SH-SY5Y (cell line): ENCODE measurements around the gene RBM33.

ENCODE experiments used
- GATA2 ChIP-seq: IDR thresholded peaks from 2 replicates; pipeline ENCODE4 v1.6.1; 2011; ENCODE audit warnings: mild to moderate bottlenecking, low read depth, low read length
- GATA3 ChIP-seq: IDR thresholded peaks from 2 replicates; pipeline ENCODE4 v1.6.1; 2011; ENCODE audit warnings: low read depth, mild to moderate bottlenecking, low read length, moderate library complexity

DNA sequence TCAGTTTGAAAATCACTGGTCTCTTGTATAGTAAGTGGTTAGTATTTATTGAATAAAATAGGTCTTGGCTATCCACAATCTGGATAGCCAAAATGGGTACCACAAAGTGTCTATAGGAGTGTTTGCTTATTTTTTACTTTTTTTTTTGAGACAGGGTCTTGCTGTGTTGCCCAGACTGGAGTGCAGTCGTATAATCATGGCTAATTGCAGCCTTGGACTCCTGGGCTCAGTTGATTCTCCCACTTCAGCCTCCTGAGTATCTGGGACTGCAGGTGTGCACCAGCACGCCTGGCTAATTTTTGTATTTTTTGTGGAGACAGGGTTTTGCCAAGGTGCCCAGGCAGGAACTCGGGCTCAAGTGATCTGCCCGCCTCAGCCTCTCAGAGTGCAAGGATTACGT lies 2.8 kb downstream of the RBM33 start:
- TF ChIP-seq GATA2 (no peak), GATA3 (no peak)
